ENCODE measurements around the gene HOXA5. TPM values are rescaled to one million over a fixed set of nuclear protein-coding genes. Genes with fewer than 3 reads are reported as not detected.

HOXA5 gene
- total and polyA plus RNA-seq, 5 donors from 2014 or later = not detected

Other genes starting within 250 kb of the HOXA5 start
- gene HOXA1, start 47.7 kb downstream of the HOXA5 start, total RNA-seq = 1.4 TPM
- gene HOXA1, start 47.7 kb downstream of the HOXA5 start, polyA plus RNA-seq = 1 to 10 TPM in 1 of 4 donors, under 1 TPM in 3; 0.49 to 1.1 (median 0.68) TPM
- not detected for gene HOXA2, start 41.0 kb downstream of the HOXA5 start, total RNA-seq
- under 1 TPM in 2 of 4 donors, not detected in 2; 0.11 to 0.31 TPM for gene HOXA2, start 41.0 kb downstream of the HOXA5 start, polyA plus RNA-seq
- not detected for gene HOXA4, start 12.9 kb downstream of the HOXA5 start, total RNA-seq
- under 1 TPM in 2 of 4 donors, not detected in 2; 0.13 to 0.18 TPM for gene HOXA4, start 12.9 kb downstream of the HOXA5 start, polyA plus RNA-seq
- not detected for gene HOXA6, start 4.1 kb upstream of the HOXA5 start, total RNA-seq
- gene HOXA6, start 4.1 kb upstream of the HOXA5 start, polyA plus RNA-seq = not detected
- gene HOXA3, start 8.9 kb upstream of the HOXA5 start, total RNA-seq = not detected
- gene HOXA3, start 8.9 kb upstream of the HOXA5 start, polyA plus RNA-seq = under 1 TPM in 1 of 4 donors, not detected in 3; 0.13 TPM
- gene HOXA7, start 13.0 kb upstream of the HOXA5 start, total RNA-seq = not detected
- gene HOXA7, start 13.0 kb upstream of the HOXA5 start, polyA plus RNA-seq = not detected
- gene HOXA9, start 21.9 kb upstream of the HOXA5 start, total RNA-seq = 1.1 TPM
- gene HOXA9, start 21.9 kb upstream of the HOXA5 start, polyA plus RNA-seq = under 1 TPM in 1 of 4 donors, not detected in 3; 0.20 TPM
- gene HOXA10, start 30.6 kb upstream of the HOXA5 start, total RNA-seq = 0.35 TPM
- gene HOXA10, start 30.6 kb upstream of the HOXA5 start, polyA plus RNA-seq = not detected
- gene HOXA11, start 41.6 kb upstream of the HOXA5 start, total RNA-seq = not detected
- not detected for gene HOXA11, start 41.6 kb upstream of the HOXA5 start, polyA plus RNA-seq
- gene HOXA13, start 56.4 kb upstream of the HOXA5 start, total RNA-seq = not detected
- gene HOXA13, start 56.4 kb upstream of the HOXA5 start, polyA plus RNA-seq = not detected
- gene EVX1, start 99.1 kb upstream of the HOXA5 start, total RNA-seq = not detected
- not detected for gene EVX1, start 99.1 kb upstream of the HOXA5 start, polyA plus RNA-seq